K562 (cell line): ENCODE results near the gene CTIF. TPM values are rescaled to one million over a fixed set of nuclear protein-coding genes. Genes with fewer than 3 reads are reported as not detected.

ENCODE experiments used
- ATAC-seq: fragments of 200-7000 bp; cut with Tn5 transposase; 3 replicates; pipeline ENCODE4 v1.9.1; 2020; ENCODE audit warnings: moderate library complexity
- BruUV-seq: library from RNA; stranded (reverse); fragments of 400-500 nt; replicated peaks from 2 replicates; lab custom pipeline; 2021; lab: Mats Ljungman, UMichigan
- CTCF ChIA-PET: fragments of 300-600 bp; formaldehyde crosslinking; extraction: SDS; loops from one replicate; lab custom pipeline; 2021; ENCODE audit warnings: low intra/inter-chr PET ratio; lab: Yijun Ruan, JAX
- POLR2A ChIA-PET: fragments of 300-600, 350-650 bp; sonication (Branson Sonifier 250); formaldehyde crosslinking; extraction: SDS; loops from one replicate; lab custom pipeline; 2021; ENCODE audit warnings: antibody characterized with exemption, inconsistent platforms; lab: Yijun Ruan, JAX
- DNase-seq, 4 experiments: peaks; one replicate each; pipeline versions ENCODE4 v3.0.0 to v3.0.0-alpha.2; 2011 to 2018; ENCODE audit warnings: low spot score in 3 of 4, mixed read lengths in 3 of 4; ENCODE audit errors: extremely low read depth in 1 of 4
- FAIRE-seq: peaks from 2 replicates; lab custom pipeline; 2011; peaks lifted over from hg19 to GRCh38; lab: Jason Lieb, UNC
- H2AFZ ChIP-seq: 2 replicates; pipeline ENCODE4 v1.6.0; 2011; ENCODE audit warnings: low read depth, low read length, control low read depth, inconsistent platforms
- H3K27ac ChIP-seq: fragments of 200-600 bp; 3 replicates; pipeline ENCODE4 v1.8.0; 2011; ENCODE audit warnings: low read depth, mild to moderate bottlenecking, control low read depth, inconsistent platforms, low read length, moderate library complexity, mixed read lengths; ENCODE audit errors: extremely low read depth
- H3K27me3 ChIP-seq, 2 experiments: fragments of 300-600 bp in 1 of 2; 2 replicates in 1 of 2; 3 replicates in 1 of 2; pipeline versions ENCODE4 v1.6.0 to v1.8.0; 2011; ENCODE audit warnings: inconsistent platforms in 2 of 2, low read length in 2 of 2, mild to moderate bottlenecking in 1 of 2, mixed read lengths in 1 of 2, moderate library complexity in 1 of 2; ENCODE audit not compliant: control insufficient read depth in 2 of 2, insufficient read depth in 2 of 2
- H3K36me3 ChIP-seq: fragments of 300-600 bp; 3 replicates; pipeline ENCODE4 v1.8.0; 2011; ENCODE audit warnings: mild to moderate bottlenecking, low read length, inconsistent platforms; ENCODE audit not compliant: control insufficient read depth, insufficient read depth
- H3K4me1 ChIP-seq, 2 experiments: fragments of 200-600 bp in 1 of 2; replicated peaks in 1 of 2; 2 replicates in 1 of 2; 3 replicates in 1 of 2; pipeline versions ENCODE4 v1.5.1 to v1.8.0; 2011; ENCODE audit warnings: inconsistent platforms in 2 of 2, low read length in 2 of 2, mild to moderate bottlenecking in 1 of 2, mixed read lengths in 1 of 2, moderate library complexity in 1 of 2; ENCODE audit not compliant: control insufficient read depth in 2 of 2, insufficient read depth in 2 of 2
- H3K4me2 ChIP-seq: 2 replicates; pipeline ENCODE4 v1.6.1; 2011; ENCODE audit warnings: low read length, control low read depth, inconsistent platforms, mixed read lengths; ENCODE audit not compliant: insufficient read depth
- H3K4me3 ChIP-seq: fragments of 200-600 bp; sonication (generic), shearing (Covaris generic); 2 replicates; pipeline ENCODE4 v1.5.1; 2016; ENCODE audit warnings: control low read depth, inconsistent platforms
- H3K79me2 ChIP-seq: fragments of 200-600 bp; 3 replicates; pipeline ENCODE4 v1.8.0; 2011; ENCODE audit warnings: low read length, inconsistent platforms; ENCODE audit not compliant: control insufficient read depth, insufficient read depth
- H3K9ac ChIP-seq, 2 experiments: 2 replicates each; pipeline versions ENCODE4 v1.6.0 to v1.6.1; 2011; ENCODE audit warnings: low read depth in 2 of 2, low read length in 2 of 2, control low read depth in 1 of 2, inconsistent platforms in 1 of 2, mild to moderate bottlenecking in 1 of 2, mixed read lengths in 1 of 2; ENCODE audit not compliant: insufficient read depth in 1 of 2
- H3K9me1 ChIP-seq: one replicate; pipeline ENCODE4 v1.6.0; 2011; ENCODE audit warnings: inconsistent platforms, mild to moderate bottlenecking, low read length, moderate library complexity; ENCODE audit not compliant: control insufficient read depth, insufficient read depth
- H3K9me3 ChIP-seq: replicated peaks from 2 replicates; pipeline ENCODE4 v1.5.1; 2011; ENCODE audit warnings: low read depth, low read length, inconsistent platforms; ENCODE audit not compliant: control insufficient read depth, insufficient read depth
- H4K20me1 ChIP-seq: replicated peaks from 2 replicates; pipeline ENCODE4 v1.6.1; 2011; ENCODE audit warnings: low read length, inconsistent platforms, mixed read lengths; ENCODE audit not compliant: control insufficient read depth, insufficient read depth
- ADNP ChIP-seq: fragments of 200-800 bp; sonication (Bioruptor generic); IDR thresholded peaks from 2 replicates; pipeline ENCODE4 v1.6.1; 2016; ENCODE audit warnings: missing genetic modification characterization, missing compliant biosample characterization
- AFF4 ChIP-seq: sonication (generic); formaldehyde crosslinking; IDR thresholded peaks from 2 replicates; pipeline ENCODE4 v1.8.0; 2023; ENCODE audit warnings: mild to moderate bottlenecking, missing genetic modification reagents
- C11orf30 ChIP-seq: fragments of 450-650 bp; IDR thresholded peaks from 2 replicates; pipeline ENCODE4 v1.6.1; 2016; ENCODE audit warnings: low read depth, mild to moderate bottlenecking
- HNRNPH1 ChIP-seq: fragments of 200-400 bp; formaldehyde crosslinking; optimal IDR thresholded peaks from 2 replicates; pipeline ENCODE3; 2017; ENCODE audit warnings: low read depth, mild to moderate bottlenecking, low read length, moderate library complexity
- HNRNPL ChIP-seq: fragments of 200-400 bp; formaldehyde crosslinking; IDR thresholded peaks from 2 replicates; pipeline ENCODE4 v1.6.1; 2017; ENCODE audit warnings: low read depth, mild to moderate bottlenecking, low read length
- MYNN ChIP-seq, 2 experiments: sonication (generic); formaldehyde crosslinking in 1 of 2; IDR thresholded peaks; 2 replicates each; pipeline versions ENCODE4 v1.5.0 to v1.6.1; 2016 to 2020; ENCODE audit warnings: antibody characterized with exemption in 1 of 2, missing genetic modification reagents in 1 of 2
- NFE2 ChIP-seq: IDR thresholded peaks from 2 replicates; pipeline ENCODE4 v1.6.1; 2014; ENCODE audit warnings: antibody characterized with exemption, low read depth
- POLR2AphosphoS2 ChIP-seq: IDR thresholded peaks from 2 replicates; pipeline ENCODE4 v1.6.1; 2012; ENCODE audit warnings: low read length, improper control_type of control experiment
- SMARCE1 ChIP-seq: fragments of 450-650 bp; IDR thresholded peaks from 2 replicates; pipeline ENCODE4 v1.7.1; 2016; ENCODE audit warnings: mild to moderate bottlenecking
- TBP ChIP-seq: optimal IDR thresholded peaks from 2 replicates; pipeline ENCODE3; 2011; ENCODE audit warnings: low read depth, low read length, improper control_type of control experiment
- TSC22D4 ChIP-seq: fragments of 450-650 bp; IDR thresholded peaks from 2 replicates; pipeline ENCODE4 v1.6.1; 2016; ENCODE audit warnings: missing genetic modification characterization, missing biosample characterization, control low read depth
- XRCC4 ChIP-seq: IDR thresholded peaks from one replicate; pipeline ENCODE4 v1.6.1; 2011; ENCODE audit not compliant: insufficient read depth, insufficient read length; ENCODE audit errors: extremely low read depth
- ZNF444 ChIP-seq: fragments of 250-450 bp; sonication (Bioruptor Pico); IDR thresholded peaks from 2 replicates; pipeline ENCODE4 v1.4.0; 2020; ENCODE audit warnings: mild to moderate bottlenecking, moderate library complexity
- ZNF609 ChIP-seq: sonication (generic); formaldehyde crosslinking; IDR thresholded peaks from 2 replicates; pipeline ENCODE4 v1.8.1; 2023; ENCODE audit warnings: missing genetic modification reagents, mild to moderate bottlenecking, borderline replicate concordance
- WGBS: fragments of 100-300 bp; shearing (Covaris generic); methylation state at CpG from one replicate; pipeline ENCODE4 v1.1.6; 2016; ENCODE audit warnings: low coverage, mixed read lengths; ENCODE audit not compliant: insufficient coverage; ENCODE audit errors: missing lambda C conversion rate; 5-methylcytosine and 5-hydroxymethylcytosine counted together
- in situ Hi-C: fragments of 300-500 bp; cut with MboI; formaldehyde crosslinking; loops from 4 replicates; pipeline ENCODE4 v1.15.0; 2018; ENCODE audit warnings: inconsistent platforms, mixed read lengths
- intact Hi-C: fragments of 100-400 bp; cut with micrococcal nuclease; formaldehyde crosslinking; loops from 2 replicates; pipeline ENCODE4 v1.14.2; 2022
- polyA plus RNA-seq, 8 experiments: library from polyadenylated mRNA; depleted of rRNA in 4 of 8; stranded (reverse) in 5 of 8; unstranded in 3 of 8; fragments of >200 nt; fragmentation: Nextera tagmentation in 2 of 8; fragmentation: Illumina TruSeq in 1 of 8; extraction: Ambion mirVana in 2 of 8; extraction: Trizol in 1 of 8; gene quantifications; 2 replicates each; pipeline versions ENCODE4 v1.2.1 to v1.2.3, GENCODE V29; 2011 to 2014; ENCODE audit warnings: inconsistent platforms in 1 of 8, missing spikeins in 1 of 8
- total RNA-seq, 7 experiments: library from RNA; depleted of rRNA in 6 of 7; stranded (reverse); fragments of >200 nt in 6 of 7; fragmentation: Illumina TruSeq in 2 of 7; extraction: Trizol in 2 of 7; gene quantifications; 2 replicates each; pipeline versions ENCODE4 v1.2.1 to v1.2.3, GENCODE V29; 2011 to 2021; ENCODE audit warnings: low replicate concordance in 1 of 7
- TF ChIP-seq, protein P1 (sequence below): fragments of 250-450 bp; sonication (Bioruptor Pico); IDR thresholded peaks from 2 replicates; pipeline ENCODE4 v1.8.0; 2021; ENCODE audit warnings: moderate library complexity, mild to moderate bottlenecking, inconsistent platforms

CTIF gene
- total and polyA plus RNA-seq, 9 of the 15 experiments (the other 6 are each of a cell fraction or from before 2014, with no cell fraction given) = 0.17 to 11.5 (median 2.2) TPM

DNA sequence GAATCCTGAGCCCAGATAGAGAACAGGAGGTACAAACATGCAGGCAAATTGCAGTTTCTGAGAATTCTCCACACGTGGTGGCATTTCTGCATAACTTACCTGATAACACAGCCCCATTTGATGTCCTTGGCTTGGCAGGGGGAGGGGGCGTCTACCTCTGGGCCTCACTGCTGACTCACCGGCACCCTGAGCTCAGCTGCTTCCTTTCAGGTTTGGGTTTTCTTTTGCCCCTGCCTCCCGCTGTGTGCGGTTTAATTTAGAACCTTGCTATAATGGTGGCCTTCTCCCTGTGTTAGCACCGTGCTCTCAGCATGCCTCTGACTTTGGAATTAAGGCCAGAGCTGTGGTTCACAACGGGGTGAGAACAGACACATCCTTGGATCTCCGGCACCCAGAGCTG, 4.4 kb downstream of the CTIF start:
- H3K4me1 ChIP-seq = peaks cover 54% of the 10 kb centered on the region in 2 experiments
- peak overlapping the region; percentile 69 for H2AFZ ChIP-seq
- DNase-seq (peak; percentile 36 to 78 (median 54)), ATAC-seq (no peak), FAIRE-seq (no peak)
- 0 out of 2 replicates have a peak, but pooled peaks cover 4% of the 10 kb centered on the region for H4K20me1 ChIP-seq
- intact Hi-C loops (loop anchor here (10.0 kb wide), 1 partner anchor 62 kb away; no protein-coding TSS in a partner anchor), in situ Hi-C loops (no loop called here)
- no peaks in the 10 kb centered on the region for H3K9me1 ChIP-seq
- H3K79me2 ChIP-seq = peaks cover 33% of the 10 kb centered on the region
- H3K9me3 ChIP-seq = no peaks in the 10 kb centered on the region
- no peaks in the 10 kb centered on the region for H3K27me3 ChIP-seq
- ChIA-PET CTCF (no interaction called here), POLR2A (interaction anchor here (0.5 to 1.4 kb wide), 4 partner anchors 12 to 409 kb away, joined by 3 to 4 read pairs (median 4); no protein-coding TSS in a partner anchor)
- peak overlapping the region in 1 of 2 experiments; percentile 31; a peak in 1 of 4 replicates for H3K9ac ChIP-seq
- 4% methylated on average over 7 of the region's 8 CpGs for WGBS
- no TSS peak for BruUV-seq
- H3K4me2 ChIP-seq = peak overlapping the region; percentile 69
- H3K36me3 ChIP-seq = no peaks in the 10 kb centered on the region
- peak overlapping the region; percentile 61 for H3K27ac ChIP-seq
- peak overlapping the region; percentile 1; the same call in 1 of the 2 replicates for H3K4me3 ChIP-seq
- TF ChIP-seq, protein P1, sequence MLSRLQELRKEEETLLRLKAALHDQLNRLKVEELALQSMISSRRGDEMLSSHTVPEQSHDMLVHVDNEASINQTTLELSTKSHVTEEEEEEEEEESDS (CRISPR knock-in tag) = no peak
- no peak for TF ChIP-seq ADNP
- TF ChIP-seq HNRNPL = no peak
- no peak for TF ChIP-seq XRCC4
- TF ChIP-seq C11orf30 = peak; percentile 59; the same call in 1 of the 2 replicates
- 0 out of 2 replicates have a peak, but pooled peaks have one; percentile 38 for TF ChIP-seq MYNN (IDR thresholded peaks at IDR 0.05)
- no peak for TF ChIP-seq MYNN (CRISPR knock-in tag; IDR thresholded peaks at IDR 0.05)
- no peak for TF ChIP-seq POLR2AphosphoS2
- TF ChIP-seq ZNF609 (CRISPR knock-in tag) = no peak
- TF ChIP-seq ZNF444 = no peak
- no peak for TF ChIP-seq AFF4
- 0 out of 2 replicates have a peak, but pooled peaks have one; percentile 39 for TF ChIP-seq SMARCE1
- no peak for TF ChIP-seq TSC22D4 (tag)
- no peak for TF ChIP-seq TBP
- peak; percentile 81 for TF ChIP-seq NFE2
- TF ChIP-seq HNRNPH1 = no peak
